Thymus (tissue), 11 donors: ENCODE measurements around the gene IGF1R. TPM values are rescaled to one million over a fixed set of nuclear protein-coding genes. Genes with fewer than 3 reads are reported as not detected.

Source experiments
- DNase-seq, 9 donors: peaks; one replicate each; pipeline ENCODE4 v3.0.0-alpha.2; 2013; ENCODE audit warnings: low spot score in 9 of 9, low read depth in 6 of 9, missing footprints in 1 of 9
- H3K27ac ChIP-seq, 2 donors: one replicate each; pipeline ENCODE4 v1.5.1; 2013; ENCODE audit warnings: control low read depth in 1 of 2, low read depth in 1 of 2, low read length in 1 of 2, mild to moderate bottlenecking in 1 of 2, moderate library complexity in 1 of 2
- H3K27me3 ChIP-seq, 2 donors: one replicate each; pipeline ENCODE4 v1.5.1; 2013; ENCODE audit warnings: low read length in 1 of 2; ENCODE audit not compliant: control insufficient read depth in 2 of 2, insufficient read depth in 1 of 2
- H3K36me3 ChIP-seq, 2 donors: one replicate each; pipeline ENCODE4 v1.5.1; 2013; ENCODE audit warnings: low read length in 1 of 2, mild to moderate bottlenecking in 1 of 2, moderate library complexity in 1 of 2; ENCODE audit not compliant: control insufficient read depth in 2 of 2, insufficient read depth in 2 of 2
- H3K4me1 ChIP-seq, 2 donors: one replicate each; pipeline ENCODE4 v1.5.1; 2013; ENCODE audit warnings: low read length in 2 of 2; ENCODE audit not compliant: control insufficient read depth in 2 of 2, insufficient read depth in 2 of 2
- H3K4me3 ChIP-seq, 2 donors: one replicate each; pipeline ENCODE4 v1.5.1; 2013; ENCODE audit warnings: low read length in 2 of 2, control low read depth in 1 of 2, mild to moderate bottlenecking in 1 of 2
- H3K9me3 ChIP-seq, 2 donors: one replicate each; pipeline ENCODE4 v1.5.1; 2013; ENCODE audit warnings: low read length in 1 of 2, mild to moderate bottlenecking in 1 of 2; ENCODE audit not compliant: control insufficient read depth in 2 of 2, insufficient read depth in 1 of 2
- WGBS: extraction: QIAGEN DNeasy Blood & Tissue Kit; methylation state at CpG from one replicate; pipeline ENCODE4 v1.1.7; 2013; 5-methylcytosine and 5-hydroxymethylcytosine counted together
- polyA plus RNA-seq: library from polyadenylated mRNA; stranded (reverse); fragments of 200-250 nt; gene quantifications from one replicate; pipeline ENCODE4 v1.2.3, GENCODE V29; 2013
- total RNA-seq: library from RNA; stranded (reverse); fragments of 120-200 nt; gene quantifications from one replicate; pipeline ENCODE4 v1.2.4, GENCODE V29; 2013
- donor health status: healthy.

The IGF1R gene
- total and polyA plus RNA-seq, 2 donors: 10.0 to 11.0 TPM

- Histone ChIP-seq H3K27ac (peak overlapping the region in 1 of 2 donors; percentile 92), H3K4me3 (no peak overlapping the region), H3K4me1 (peaks cover 71 to 99% of the 10 kb centered on the region in 2 donors), H3K36me3 (peaks cover 8 to 25% of the 10 kb centered on the region in 2 donors), H3K27me3 (no peaks in the 10 kb centered on the region), H3K9me3 (no peaks in the 10 kb centered on the region)
- no peak for DNase-seq
- WGBS: 74% methylated on average over 19 of the region's 19 CpGs
Measured at GRCh38 chr15:98951493-98952320, 303.4 kb downstream of the IGF1R start.

GRCh38 chr15:98952381-98952803 lies 304.1 kb downstream of the IGF1R start:
- no peaks in the 10 kb centered on the region for H3K27me3 ChIP-seq
- H3K36me3 ChIP-seq: peaks cover 12 to 32% of the 10 kb centered on the region in 2 donors
- peak in 4 of 9 donors; percentile 42 to 76 (median 57) for DNase-seq
- peak overlapping the region in 1 of 2 donors; percentile 28 for H3K4me3 ChIP-seq
- peak overlapping the region in 1 of 2 donors; percentile 92 for H3K27ac ChIP-seq
- H3K9me3 ChIP-seq: no peaks in the 10 kb centered on the region
- WGBS: 4% methylated on average over 6 of the region's 6 CpGs
- peaks cover 67 to 100% of the 10 kb centered on the region in 2 donors for H3K4me1 ChIP-seq

- H3K36me3 ChIP-seq: peaks cover 20 to 38% of the 10 kb centered on the region in 2 donors
- H3K27ac ChIP-seq: peak overlapping the region in 1 of 2 donors; percentile 92
- H3K4me1 ChIP-seq: peaks cover 63 to 100% of the 10 kb centered on the region in 2 donors
- H3K4me3 ChIP-seq: peak overlapping the region in 1 of 2 donors; percentile 28
- no peaks in the 10 kb centered on the region for H3K9me3 ChIP-seq
- DNase-seq: no peak
- no peaks in the 10 kb centered on the region for H3K27me3 ChIP-seq
- 34% methylated on average over 19 of the region's 19 CpGs for WGBS
Measured at GRCh38 chr15:98953000-98953787, 304.9 kb downstream of the IGF1R start.

- H3K27me3 ChIP-seq: no peaks in the 10 kb centered on the region
- H3K4me3 ChIP-seq: peak overlapping the region in 1 of 2 donors; percentile 21
- no peaks in the 10 kb centered on the region for H3K9me3 ChIP-seq
- peaks cover 12 to 37% of the 10 kb centered on the region in 2 donors for H3K36me3 ChIP-seq
- peak overlapping the region in 1 of 2 donors; percentile 92 for H3K27ac ChIP-seq
- no peak for DNase-seq
- 85% methylated on average over 16 of the region's 16 CpGs for WGBS
- H3K4me1 ChIP-seq: peaks cover 58 to 96% of the 10 kb centered on the region in 2 donors
Measured at GRCh38 chr15:98953968-98954367, 305.6 kb downstream of the IGF1R start.

- peak overlapping the region in 1 of 2 donors; percentile 92 for H3K27ac ChIP-seq
- 16% methylated on average over 5 of the region's 5 CpGs for WGBS
Measured at GRCh38 chr15:98954411-98954810, 306.1 kb downstream of the IGF1R start.

GRCh38 chr15:98955331-98955730 lies 307.0 kb downstream of the IGF1R start:
- H3K36me3 ChIP-seq: peaks cover 21 to 40% of the 10 kb centered on the region in 2 donors
- H3K9me3 ChIP-seq: no peaks in the 10 kb centered on the region
- H3K27ac ChIP-seq: peak overlapping the region in 1 of 2 donors; percentile 92
- H3K4me1 ChIP-seq: peaks cover 50 to 82% of the 10 kb centered on the region in 2 donors
- no peaks in the 10 kb centered on the region for H3K27me3 ChIP-seq
- no peak for DNase-seq
- whole genome bisulfite sequencing: 92% methylated on average over 8 of the region's 8 CpGs
- no peak overlapping the region for H3K4me3 ChIP-seq

More at GRCh38 chr15:98954411-98954810, 306.1 kb downstream of the IGF1R start:
- Histone ChIP-seq H3K27me3 (no peaks in the 10 kb centered on the region), H3K9me3 (no peaks in the 10 kb centered on the region), H3K4me3 (no peak overlapping the region), H3K36me3 (peaks cover 15 to 41% of the 10 kb centered on the region in 2 donors), H3K4me1 (peaks cover 56 to 91% of the 10 kb centered on the region in 2 donors)
- DNase-seq: no peak

- WGBS: 60% methylated on average over 25 of the region's 25 CpGs
- H3K4me3 ChIP-seq: no peak overlapping the region
- H3K27ac ChIP-seq: peak overlapping the region in 1 of 2 donors; percentile 92
- no peaks in the 10 kb centered on the region for H3K27me3 ChIP-seq
- H3K4me1 ChIP-seq: peaks cover 46 to 74% of the 10 kb centered on the region in 2 donors
- peak in 1 of 9 donors; percentile 61 for DNase-seq
- peaks cover 0 to 6% of the 10 kb centered on the region in 2 donors for H3K9me3 ChIP-seq
- peaks cover 27 to 42% of the 10 kb centered on the region in 2 donors for H3K36me3 ChIP-seq
Measured at GRCh38 chr15:98955961-98956723, 307.8 kb downstream of the IGF1R start.

- no peaks in the 10 kb centered on the region for H3K27me3 ChIP-seq
- DNase-seq: no peak
- peak overlapping the region in 1 of 2 donors; percentile 92 for H3K27ac ChIP-seq
- 75% methylated on average over 39 of the region's 39 CpGs for WGBS
- peaks cover 39 to 66% of the 10 kb centered on the region in 2 donors for H3K4me1 ChIP-seq
- H3K9me3 ChIP-seq: peaks cover 5 to 14% of the 10 kb centered on the region in 2 donors
- H3K4me3 ChIP-seq: no peak overlapping the region
- H3K36me3 ChIP-seq: peaks cover 35 to 50% of the 10 kb centered on the region in 2 donors
Measured at GRCh38 chr15:98956796-98957553, 308.6 kb downstream of the IGF1R start.
